GM23248 (cell line): ENCODE measurements around the gene ZNF280A. TPM values are rescaled to one million over a fixed set of nuclear protein-coding genes. Genes with fewer than 3 reads are reported as not detected.

Source experiments
- DNase-seq: peaks from one replicate; pipeline ENCODE4 v3.0.0-alpha.2; 2015
- H2AFZ ChIP-seq: fragments of 200-600 bp; sonication (generic); 2 replicates; pipeline ENCODE4 v1.6.1; 2016; ENCODE audit warnings: antibody characterized with exemption
- H3F3A ChIP-seq: fragments of 200-600 bp; sonication (generic); 2 replicates; pipeline ENCODE4 v1.6.1; 2016; ENCODE audit warnings: mild to moderate bottlenecking, antibody characterized with exemption, mixed run types; ENCODE audit not compliant: insufficient read depth
- H3K27ac ChIP-seq: fragments of 200-600 bp; sonication (generic); 2 replicates; pipeline ENCODE4 v1.5.1; 2016; ENCODE audit warnings: mild to moderate bottlenecking
- H3K27me3 ChIP-seq: fragments of 200-600 bp; sonication (generic); replicated peaks from 2 replicates; pipeline ENCODE4 v1.6.1; 2016; ENCODE audit warnings: mild to moderate bottlenecking; ENCODE audit not compliant: insufficient read depth
- H3K36me3 ChIP-seq: fragments of 200-600 bp; sonication (generic); 2 replicates; pipeline ENCODE4 v1.6.1; 2016; ENCODE audit warnings: low read depth, mild to moderate bottlenecking
- H3K4me1 ChIP-seq: fragments of 200-600 bp; sonication (generic); 2 replicates; pipeline ENCODE4 v1.6.1; 2016; ENCODE audit warnings: mild to moderate bottlenecking; ENCODE audit not compliant: insufficient read depth
- H3K4me2 ChIP-seq: fragments of 200-600 bp; sonication (generic); one replicate; pipeline ENCODE4 v1.6.1; 2016; ENCODE audit warnings: mild to moderate bottlenecking; ENCODE audit not compliant: unreplicated experiment
- H3K4me3 ChIP-seq: fragments of 200-600 bp; sonication (generic); 2 replicates; pipeline ENCODE4 v1.5.1; 2016; ENCODE audit warnings: mild to moderate bottlenecking
- H3K79me2 ChIP-seq: fragments of 200-600 bp; sonication (generic); 2 replicates; pipeline ENCODE4 v1.6.1; 2016; ENCODE audit warnings: mild to moderate bottlenecking; ENCODE audit not compliant: insufficient read depth
- H3K9ac ChIP-seq: fragments of 200-600 bp; sonication (generic); 2 replicates; pipeline ENCODE4 v1.6.1; 2016; ENCODE audit warnings: mild to moderate bottlenecking
- H3K9me2 ChIP-seq: fragments of 200-600 bp; sonication (generic); 2 replicates; pipeline ENCODE4 v1.6.1; 2016; ENCODE audit warnings: mixed run types, mild to moderate bottlenecking, moderate library complexity; ENCODE audit not compliant: insufficient read depth
- H3K9me3 ChIP-seq: fragments of 200-600 bp; sonication (generic); one replicate; pipeline ENCODE4 v1.6.1; 2017; ENCODE audit warnings: low read depth
- H4K20me1 ChIP-seq: fragments of 200-600 bp; sonication (generic); 2 replicates; pipeline ENCODE4 v1.6.0; 2016; ENCODE audit not compliant: insufficient read depth
- EZH2 ChIP-seq: fragments of 200-600 bp; sonication (generic); IDR thresholded peaks from 2 replicates; pipeline ENCODE4 v1.6.1; 2018; ENCODE audit warnings: antibody characterized with exemption, mild to moderate bottlenecking; ENCODE audit not compliant: insufficient read depth, poor library complexity, severe bottlenecking
- EZH2phosphoT487 ChIP-seq: fragments of 200-600 bp; sonication (generic); IDR thresholded peaks from 2 replicates; pipeline ENCODE4 v1.6.1; 2018; ENCODE audit warnings: antibody characterized with exemption, moderate library complexity, mild to moderate bottlenecking, low read depth; ENCODE audit not compliant: insufficient read depth
- WGBS, 2 experiments: methylation state at CpG; one replicate each; pipeline ENCODE4 v1.1.6; 2015 to 2017; ENCODE audit warnings: low lambda C conversion rate in 2 of 2, low coverage in 1 of 2; ENCODE audit errors: missing lambda C conversion rate in 2 of 2; 5-methylcytosine and 5-hydroxymethylcytosine counted together
- in situ Hi-C: fragments of 300-500 bp; cut with MboI; formaldehyde crosslinking; loops from 2 replicates; pipeline ENCODE4 v1.15.0; 2020
- polyA plus RNA-seq: library from polyadenylated mRNA; unstranded; fragments of >200 nt; fragmentation: Nextera tagmentation; extraction: Ambion mirVana; gene quantifications from 2 replicates; pipeline ENCODE4 v1.2.1, GENCODE V29; 2016
- total RNA-seq: library from RNA; depleted of rRNA; stranded (reverse); fragments of >200 nt; shearing (Covaris generic); gene quantifications from 2 replicates; pipeline ENCODE4 v1.2.3, GENCODE V29; 2014; rRNA removed

ZNF280A gene
- total RNA-seq, result not detected in 2 replicates
- polyA plus RNA-seq, result not detected in 2 replicates

GRCh38 chr22:22520020-22520656 is at the start of gene ZNF280A:
TSS of gene ZNF280A (minus strand) at chr22:22520270. CDS start at chr22:22515630, 4,640 bp downstream.
- TF ChIP-seq EZH2 (no peak), EZH2phosphoT487 (no peak)
- H3K27ac ChIP-seq, result no peak within 1 kb of the TSS
- H4K20me1 ChIP-seq, result no peaks in the 10 kb centered on the region
- H3K9me3 ChIP-seq, result no peaks in the 10 kb centered on the region
- no peaks in the 10 kb centered on the region for H3K4me1 ChIP-seq
- WGBS, 2 experiments, result 50 to 54% methylated on average over 12 of the region's 12 CpGs
- no peak within 1 kb of the TSS for H3K4me2 ChIP-seq
- no peak within 1 kb of the TSS for H3K4me3 ChIP-seq
- H3F3A ChIP-seq, result no peaks in the 10 kb centered on the region
- in situ Hi-C loops, result no loop called here
- H3K27me3 ChIP-seq, result peaks cover 11% of the 10 kb centered on the region
- peak; percentile 12 for DNase-seq
- no peaks in the 10 kb centered on the region for H3K79me2 ChIP-seq
- no peak within 1 kb of the TSS for H3K9ac ChIP-seq
- peak within 1 kb of the TSS; percentile 69; the same call in 1 of the 2 replicates for H2AFZ ChIP-seq
- H3K36me3 ChIP-seq, result no peaks in the 10 kb centered on the region
- H3K9me2 ChIP-seq, result no peaks in the 10 kb centered on the region

- no peaks in the 10 kb centered on the region for H3K36me3 ChIP-seq
- no peak for DNase-seq
- TF ChIP-seq EZH2phosphoT487, result no peak
- no peak for TF ChIP-seq EZH2
- no peak overlapping the region for H2AFZ ChIP-seq
- no peaks in the 10 kb centered on the region for H4K20me1 ChIP-seq
- no peaks in the 10 kb centered on the region for H3K9me2 ChIP-seq
- H3F3A ChIP-seq, result no peaks in the 10 kb centered on the region
- no peak overlapping the region for H3K9ac ChIP-seq
- in situ Hi-C loops, result no loop called here
- H3K79me2 ChIP-seq, result no peaks in the 10 kb centered on the region
- H3K9me3 ChIP-seq, result no peaks in the 10 kb centered on the region
- H3K4me2 ChIP-seq, result no peak overlapping the region
- no peak overlapping the region for H3K27ac ChIP-seq
- 21 to 29% methylated on average over 5 of the region's 5 CpGs for WGBS, 2 experiments
- H3K4me1 ChIP-seq, result no peaks in the 10 kb centered on the region
- H3K4me3 ChIP-seq, result no peak overlapping the region
- H3K27me3 ChIP-seq, result peaks cover 48% of the 10 kb centered on the region
These were observed 49.1 kb upstream of the ZNF280A start for GRCh38 chr22:22569218-22569617.

GRCh38 chr22:22565981-22566380 is 45.9 kb upstream of the ZNF280A start:
- Histone ChIP-seq H3K79me2 (no peaks in the 10 kb centered on the region), H3K4me3 (no peak overlapping the region), H3K27me3 (peaks cover 17% of the 10 kb centered on the region), H3K9me3 (no peaks in the 10 kb centered on the region), H4K20me1 (no peaks in the 10 kb centered on the region), H3K9me2 (no peaks in the 10 kb centered on the region), H3K36me3 (no peaks in the 10 kb centered on the region), H2AFZ (no peak overlapping the region), H3K27ac (no peak overlapping the region), H3K9ac (no peak overlapping the region), H3F3A (no peaks in the 10 kb centered on the region), H3K4me2 (no peak overlapping the region), H3K4me1 (no peaks in the 10 kb centered on the region)
- WGBS, 2 experiments, result 81 to 84% methylated on average over 2 of the region's 2 CpGs
- peak; percentile 27 for DNase-seq
- in situ Hi-C loops, result no loop called here
- TF ChIP-seq EZH2phosphoT487 (no peak), EZH2 (no peak)

- Histone ChIP-seq H3K27ac (no peak within 1 kb of the TSS), H3K9ac (no peak within 1 kb of the TSS), H3K4me3 (no peak within 1 kb of the TSS), H3K79me2 (no peaks in the 10 kb centered on the region), H4K20me1 (no peaks in the 10 kb centered on the region), H2AFZ (no peak within 1 kb of the TSS; the same call in 1 of the 2 replicates), H3K9me3 (no peaks in the 10 kb centered on the region), H3K36me3 (no peaks in the 10 kb centered on the region), H3K4me1 (no peaks in the 10 kb centered on the region), H3F3A (no peaks in the 10 kb centered on the region), H3K9me2 (no peaks in the 10 kb centered on the region), H3K27me3 (no peaks in the 10 kb centered on the region; the same call in 1 of the 2 replicates), H3K4me2 (no peak within 1 kb of the TSS)
- WGBS, 2 experiments, result 58 to 64% methylated on average over 23 to 32 of the region's 32 CpGs
- peak; percentile 61 for DNase-seq
- in situ Hi-C loops, result no loop called here
- TF ChIP-seq EZH2 (no peak), EZH2phosphoT487 (no peak)
These were observed 39.0 kb upstream of the ZNF280A start, which contains the start of gene PRAME for GRCh38 chr22:22558972-22559603. TSS of gene PRAME (minus strand) at chr22:22559265. CDS start at chr22:22556832, 2,433 bp downstream.
